WI38 (cell line): ENCODE results near the gene COL4A6.

Source experiments
- H3K4me3 ChIP-seq: 2 replicates; pipeline ENCODE4 v1.5.1; 2011; ENCODE audit warnings: low read depth, mild to moderate bottlenecking, control low read depth, low read length
- CTCF ChIP-seq: IDR thresholded peaks from 2 replicates; pipeline ENCODE4 v1.5.1; 2012; ENCODE audit warnings: low read depth, mild to moderate bottlenecking, control low read depth, low read length

COL4A6 gene

GRCh38 chrX:108169768-108170167 is 268.5 kb downstream of the COL4A6 start:
- H3K4me3 ChIP-seq, result no peak overlapping the region
- TF ChIP-seq CTCF, result no peak

GRCh38 chrX:108168961-108169740 is 269.1 kb downstream of the COL4A6 start:
- no peak overlapping the region for H3K4me3 ChIP-seq
- no peak for TF ChIP-seq CTCF

GRCh38 chrX:108167211-108167872 is 270.9 kb downstream of the COL4A6 start:
- H3K4me3 ChIP-seq, result no peak overlapping the region
- no peak for TF ChIP-seq CTCF

GRCh38 chrX:108165383-108166111 is 272.7 kb downstream of the COL4A6 start:
- TF ChIP-seq CTCF, result peak; percentile 42
- no peak overlapping the region for H3K4me3 ChIP-seq

GRCh38 chrX:108163333-108164082 is 274.7 kb downstream of the COL4A6 start:
- no peak overlapping the region for H3K4me3 ChIP-seq
- no peak for TF ChIP-seq CTCF

GRCh38 chrX:108162265-108162664 is 276.0 kb downstream of the COL4A6 start:
- TF ChIP-seq CTCF, result no peak

More at GRCh38 chrX:108162265-108162664, 276.0 kb downstream of the COL4A6 start:
- H3K4me3 ChIP-seq, result no peak overlapping the region
